A549 (cell line): ENCODE measurements around the gene ZC3H13.

Experiments used
- EP300 ChIP-seq, 2 experiments: fragments of >200 bp; sonication (Bioruptor Twin); formaldehyde crosslinking; IDR thresholded peaks; 2 replicates in 1 of 2; 3 replicates in 1 of 2; pipeline ENCODE4 v1.6.1; 2016 to 2017
- MYC ChIP-seq: IDR thresholded peaks from 2 replicates; pipeline ENCODE4 v1.6.1; 2012; ENCODE audit warnings: mild to moderate bottlenecking, inconsistent platforms, low read length, improper control_type of control experiment, borderline replicate concordance
- REST ChIP-seq: fragments of 200-600 bp; sonication (generic); IDR thresholded peaks from 2 replicates; pipeline ENCODE4 v1.6.1; 2016; ENCODE audit warnings: antibody characterized with exemption, mild to moderate bottlenecking, moderate library complexity
- SREBF2 ChIP-seq: fragments of 450-650 bp; IDR thresholded peaks from 2 replicates; pipeline ENCODE4 v1.6.1; 2014; ENCODE audit warnings: mild to moderate bottlenecking, moderate library complexity

- TF ChIP-seq REST (no peak), SREBF2 (no peak), MYC (no peak), EP300 (IDR thresholded peaks at IDR 0.05) (no peak)
These were observed 36.4 kb upstream of the ZC3H13 start for GRCh38 chr13:46088821-46089562.
